Mesendoderm (in vitro differentiated cells): Measurements from ENCODE around the gene ADAMTS4.
A peak's percentile ranks its signal among the peaks of the same experiment; 100 is the strongest.

Experiments
- DNase-seq: peaks from one replicate; pipeline ENCODE4 v3.0.0; 2013
- H2AK5ac ChIP-seq: 2 replicates; pipeline ENCODE4 v1.6.1; 2013; ENCODE audit warnings: low read length, inconsistent platforms
- H2BK120ac ChIP-seq: 2 replicates; pipeline ENCODE4 v1.6.1; 2013; ENCODE audit warnings: low read depth, mild to moderate bottlenecking, low read length, moderate library complexity, mixed read lengths
- H2BK15ac ChIP-seq: replicated peaks from 2 replicates; pipeline ENCODE4 v1.6.1; 2013; ENCODE audit warnings: low read depth, mild to moderate bottlenecking, moderate library complexity
- H2BK5ac ChIP-seq: 2 replicates; pipeline ENCODE4 v1.6.1; 2013; ENCODE audit warnings: low read length, inconsistent platforms
- H3K18ac ChIP-seq: 2 replicates; pipeline ENCODE4 v1.6.1; 2013; ENCODE audit warnings: mild to moderate bottlenecking, low read length, mixed read lengths
- H3K23ac ChIP-seq: one replicate; pipeline ENCODE4 v1.6.1; 2013; ENCODE audit warnings: low read length
- H3K27ac ChIP-seq: 2 replicates; pipeline ENCODE4 v1.5.1; 2013; ENCODE audit warnings: low read depth, mild to moderate bottlenecking, inconsistent platforms, low read length, moderate library complexity
- H3K27me3 ChIP-seq: 2 replicates; pipeline ENCODE4 v1.6.1; 2013; ENCODE audit warnings: low read length, control low read depth, mild to moderate bottlenecking, inconsistent platforms; ENCODE audit not compliant: insufficient read depth, poor library complexity
- H3K36me3 ChIP-seq: 2 replicates; pipeline ENCODE4 v1.6.1; 2013; ENCODE audit warnings: low read length, inconsistent platforms; ENCODE audit not compliant: control insufficient read depth, insufficient read depth
- H3K4ac ChIP-seq: one replicate; pipeline ENCODE4 v1.6.1; 2013; ENCODE audit warnings: low read depth, mild to moderate bottlenecking, low read length, moderate library complexity
- H3K4me1 ChIP-seq: 2 replicates; pipeline ENCODE4 v1.6.1; 2013; ENCODE audit warnings: low read depth, low read length, inconsistent platforms; ENCODE audit not compliant: control insufficient read depth
- H3K4me2 ChIP-seq: 2 replicates; pipeline ENCODE4 v1.6.1; 2013; ENCODE audit warnings: low read length
- H3K4me3 ChIP-seq: 2 replicates; pipeline ENCODE4 v1.5.1; 2013; ENCODE audit warnings: mild to moderate bottlenecking, low read length
- H3K56ac ChIP-seq: one replicate; pipeline ENCODE4 v1.6.1; 2013; ENCODE audit warnings: low read length
- H3K79me1 ChIP-seq: 2 replicates; pipeline ENCODE4 v1.6.1; 2013; ENCODE audit warnings: low read length, inconsistent platforms
- H3K79me2 ChIP-seq: 2 replicates; pipeline ENCODE4 v1.6.1; 2013; ENCODE audit warnings: mild to moderate bottlenecking, low read length; ENCODE audit not compliant: control insufficient read depth, insufficient read depth
- H3K9ac ChIP-seq: 2 replicates; pipeline ENCODE4 v1.6.1; 2013; ENCODE audit warnings: low read length, inconsistent platforms
- H4K5ac ChIP-seq: one replicate; pipeline ENCODE4 v1.6.1; 2013; ENCODE audit warnings: low read length
- H4K8ac ChIP-seq: one replicate; pipeline ENCODE4 v1.6.1; 2013; ENCODE audit warnings: low read depth, mild to moderate bottlenecking, control low read depth, low read length, moderate library complexity
- WGBS: extraction: QIAGEN DNeasy Blood & Tissue Kit; methylation state at CpG from one replicate; pipeline ENCODE4 v1.1.7; 2013; ENCODE audit warnings: low lambda C conversion rate, missing lambda C conversion rate; ENCODE audit not compliant: insufficient coverage; ENCODE audit errors: extremely low coverage; 5-methylcytosine and 5-hydroxymethylcytosine counted together

The ADAMTS4 gene

DNA sequence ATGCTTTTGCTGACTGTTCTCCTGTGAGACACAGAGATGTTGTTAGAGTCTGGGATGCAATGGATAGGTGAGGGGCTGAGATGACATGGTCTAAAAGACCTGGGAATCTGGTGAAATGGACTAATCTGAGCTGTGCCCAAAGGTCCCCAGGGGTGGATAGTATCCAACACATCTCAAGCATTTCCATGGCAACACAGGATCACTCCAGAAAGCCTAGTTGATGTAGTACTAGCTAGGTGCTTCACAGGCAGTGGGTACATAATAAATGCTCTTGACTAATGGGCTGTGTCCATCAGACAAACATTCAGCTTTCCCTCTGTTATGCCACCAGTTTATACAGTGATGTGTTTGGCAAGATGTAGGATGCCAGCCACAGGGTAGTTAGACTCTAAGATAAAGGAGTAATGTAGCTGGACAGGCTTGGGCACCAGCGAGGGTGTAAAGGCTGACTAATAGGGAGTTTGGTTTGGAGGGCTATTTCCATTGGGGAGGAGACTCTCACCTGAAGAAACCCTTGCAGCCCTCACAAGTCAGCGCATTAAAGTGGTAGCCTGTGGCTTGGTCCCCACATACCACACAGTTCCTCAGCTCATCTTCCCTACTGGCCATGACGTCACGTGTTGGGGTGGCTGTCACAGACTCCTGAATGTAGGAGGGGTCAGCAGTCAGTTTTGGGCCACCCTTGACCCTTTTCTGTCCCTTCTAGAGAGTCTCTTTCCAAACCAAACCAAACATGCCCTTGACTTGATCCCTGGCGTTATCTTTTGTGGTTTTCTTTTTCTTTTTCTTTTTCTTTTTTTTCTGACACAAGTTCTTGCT is 37.3 kb upstream of the ADAMTS4 start:
- H3K18ac ChIP-seq: no peak overlapping the region
- no peak overlapping the region for H3K9ac ChIP-seq
- H3K4ac ChIP-seq: no peak overlapping the region
- H3K56ac ChIP-seq: no peak overlapping the region
- H3K36me3 ChIP-seq: no peaks in the 10 kb centered on the region
- no peak overlapping the region for H4K5ac ChIP-seq
- H3K79me2 ChIP-seq: no peaks in the 10 kb centered on the region
- H2BK5ac ChIP-seq: no peak overlapping the region
- no peak overlapping the region for H2BK120ac ChIP-seq
- H4K8ac ChIP-seq: no peak overlapping the region
- H3K79me1 ChIP-seq: no peaks in the 10 kb centered on the region
- no peak overlapping the region for H2BK15ac ChIP-seq
- H3K27me3 ChIP-seq: no peaks in the 10 kb centered on the region
- H3K27ac ChIP-seq: no peak overlapping the region
- H3K23ac ChIP-seq: no peak overlapping the region
- WGBS: no CpG with 5 or more reads among the region's 5 CpGs
- no peaks in the 10 kb centered on the region for H3K4me1 ChIP-seq
- no peak overlapping the region for H2AK5ac ChIP-seq
- no peak overlapping the region for H3K4me3 ChIP-seq
- H3K4me2 ChIP-seq: no peak overlapping the region
- no peak for DNase-seq

GRCh38 chr1:161233102-161233501 is 34.2 kb upstream of the ADAMTS4 start:
- H3K4ac ChIP-seq: no peak overlapping the region
- no peak overlapping the region for H3K9ac ChIP-seq
- no peak overlapping the region for H4K5ac ChIP-seq
- no peaks in the 10 kb centered on the region for H3K79me1 ChIP-seq
- no peak for DNase-seq
- no peaks in the 10 kb centered on the region for H3K27me3 ChIP-seq
- no peak overlapping the region for H3K23ac ChIP-seq
- H3K4me1 ChIP-seq: no peaks in the 10 kb centered on the region
- H3K56ac ChIP-seq: no peak overlapping the region
- H3K36me3 ChIP-seq: no peaks in the 10 kb centered on the region
- no peak overlapping the region for H3K27ac ChIP-seq
- no peak overlapping the region for H4K8ac ChIP-seq
- no peak overlapping the region for H2BK15ac ChIP-seq
- no CpG with 5 or more reads among the region's 9 CpGs for WGBS
- no peak overlapping the region for H3K18ac ChIP-seq
- H3K4me2 ChIP-seq: no peak overlapping the region
- H3K79me2 ChIP-seq: no peaks in the 10 kb centered on the region
- no peak overlapping the region for H2BK5ac ChIP-seq
- no peak overlapping the region for H2BK120ac ChIP-seq
- H3K4me3 ChIP-seq: no peak overlapping the region
- H2AK5ac ChIP-seq: no peak overlapping the region

DNA sequence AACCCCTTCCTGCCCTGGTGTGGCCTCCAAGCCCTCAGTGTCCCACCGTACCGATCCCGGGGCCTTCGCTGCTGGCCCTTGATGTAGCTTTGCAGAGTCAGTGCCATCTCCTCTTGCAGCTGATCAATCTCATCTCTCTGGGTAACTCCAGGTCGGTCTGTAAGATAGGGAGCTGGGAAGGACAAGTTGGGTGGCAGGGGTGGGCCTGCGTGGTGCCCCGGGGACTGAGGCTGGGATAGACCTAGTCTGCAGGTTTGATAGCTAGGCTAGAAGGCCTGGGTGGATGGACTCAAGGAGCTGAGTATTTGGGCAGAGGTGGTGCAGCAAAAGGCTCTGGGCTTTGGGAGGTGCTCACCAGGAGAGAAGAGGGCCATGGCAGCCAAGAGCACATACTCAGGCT is 31.9 kb upstream of the ADAMTS4 start:
- no peak overlapping the region for H3K18ac ChIP-seq
- H3K79me2 ChIP-seq: no peaks in the 10 kb centered on the region
- no peak overlapping the region for H3K27ac ChIP-seq
- H2BK15ac ChIP-seq: no peak overlapping the region
- no peak overlapping the region for H3K9ac ChIP-seq
- no peak overlapping the region for H3K56ac ChIP-seq
- H3K79me1 ChIP-seq: no peaks in the 10 kb centered on the region
- H2BK5ac ChIP-seq: no peak overlapping the region
- no peak overlapping the region for H4K8ac ChIP-seq
- H3K36me3 ChIP-seq: no peaks in the 10 kb centered on the region
- H4K5ac ChIP-seq: no peak overlapping the region
- H3K23ac ChIP-seq: no peak overlapping the region
- no peak overlapping the region for H2BK120ac ChIP-seq
- no peak overlapping the region for H3K4me3 ChIP-seq
- H3K27me3 ChIP-seq: no peaks in the 10 kb centered on the region
- DNase-seq: no peak
- no peak overlapping the region for H2AK5ac ChIP-seq
- WGBS: no CpG with 5 or more reads among the region's 7 CpGs
- no peak overlapping the region for H3K4ac ChIP-seq
- no peaks in the 10 kb centered on the region for H3K4me1 ChIP-seq
- no peak overlapping the region for H3K4me2 ChIP-seq

- H4K5ac ChIP-seq: no peak overlapping the region
- H3K4ac ChIP-seq: no peak overlapping the region
- H3K23ac ChIP-seq: no peak overlapping the region
- H3K4me3 ChIP-seq: no peak overlapping the region
- no peak overlapping the region for H2BK5ac ChIP-seq
- no peak overlapping the region for H3K4me2 ChIP-seq
- no peaks in the 10 kb centered on the region for H3K27me3 ChIP-seq
- no peak overlapping the region for H3K56ac ChIP-seq
- H2BK120ac ChIP-seq: no peak overlapping the region
- H3K18ac ChIP-seq: no peak overlapping the region
- peak; percentile 64 for DNase-seq
- no peaks in the 10 kb centered on the region for H3K4me1 ChIP-seq
- no peaks in the 10 kb centered on the region for H3K79me1 ChIP-seq
- H2BK15ac ChIP-seq: no peak overlapping the region
- no peaks in the 10 kb centered on the region for H3K36me3 ChIP-seq
- WGBS: no CpG with 5 or more reads among the region's 3 CpGs
- no peak overlapping the region for H3K27ac ChIP-seq
- H3K9ac ChIP-seq: no peak overlapping the region
- no peak overlapping the region for H4K8ac ChIP-seq
- no peak overlapping the region for H2AK5ac ChIP-seq
- H3K79me2 ChIP-seq: no peaks in the 10 kb centered on the region
These were observed 31.0 kb upstream of the ADAMTS4 start for GRCh38 chr1:161229896-161230295.

- Histone ChIP-seq H3K9ac (no peak overlapping the region), H2BK5ac (no peak overlapping the region)
- WGBS: no CpG with 5 or more reads among the region's 7 CpGs
These were observed 29.2 kb upstream of the ADAMTS4 start for GRCh38 chr1:161228032-161228431.

More at GRCh38 chr1:161228032-161228431, 29.2 kb upstream of the ADAMTS4 start:
- Histone ChIP-seq H3K23ac (no peak overlapping the region), H2BK15ac (no peak overlapping the region), H2BK120ac (no peak overlapping the region), H3K36me3 (no peaks in the 10 kb centered on the region), H3K79me2 (no peaks in the 10 kb centered on the region), H2AK5ac (no peak overlapping the region), H3K4me2 (no peak overlapping the region), H3K4me3 (no peak overlapping the region), H4K5ac (no peak overlapping the region), H3K4me1 (peaks cover 3% of the 10 kb centered on the region), H3K56ac (no peak overlapping the region), H3K27ac (no peak overlapping the region), H3K79me1 (no peaks in the 10 kb centered on the region), H3K27me3 (no peaks in the 10 kb centered on the region), H3K18ac (no peak overlapping the region), H4K8ac (no peak overlapping the region), H3K4ac (no peak overlapping the region)
- DNase-seq: no peak
